Left ventricle myocardium inferior (tissue), 1 donor: ENCODE data around the gene RBM44. TPM values are rescaled to one million over a fixed set of nuclear protein-coding genes. Genes with fewer than 3 reads are reported as not detected.
"Not testable (repeated sequence)": the region's sequence is repeated elsewhere in the genome, so short reads cannot be mapped to it uniquely, and the experiment has no call there.

Experiments
- DNase-seq: peaks from one replicate; pipeline ENCODE4 v3.0.0-alpha.2; 2020
- H3K27ac ChIP-seq: fragments of 200-600 bp; replicated peaks from 2 replicates; pipeline ENCODE4 v1.8.0; 2021
- H3K27me3 ChIP-seq: fragments of 200-600 bp; 2 replicates; pipeline ENCODE4 v1.8.0; 2021; ENCODE audit warnings: low read depth
- H3K36me3 ChIP-seq: fragments of 200-600 bp; 2 replicates; pipeline ENCODE4 v1.8.0; 2021
- H3K4me1 ChIP-seq: fragments of 200-600 bp; 2 replicates; pipeline ENCODE4 v1.8.0; 2021
- H3K4me3 ChIP-seq: fragments of 200-600 bp; 2 replicates; pipeline ENCODE4 v1.8.0; 2021; ENCODE audit warnings: mild to moderate bottlenecking, moderate library complexity
- H3K9me3 ChIP-seq: fragments of 200-600 bp; replicated peaks from 2 replicates; pipeline ENCODE4 v1.8.0; 2021
- CTCF ChIP-seq: fragments of 200-600 bp; IDR thresholded peaks from 2 replicates; pipeline ENCODE4 v1.8.0; 2021; ENCODE audit warnings: antibody characterized with exemption, mild to moderate bottlenecking, borderline replicate concordance
- intact Hi-C: fragments of 100-400 bp; cut with micrococcal nuclease; formaldehyde crosslinking; loops from one replicate; pipeline ENCODE4 v1.11.0; 2022
- long read RNA-seq: library from polyadenylated mRNA; unstranded; transcript quantifications from one replicate; pipeline ENCODE4 v2.0.0, GENCODE V29; 2021
- total RNA-seq: library from RNA; stranded (reverse); fragmentation: NEBNext Ultra II Directional; extraction: Animal tissue kit (Norgen Biotek cat#: 25700); gene quantifications from one replicate; pipeline ENCODE4 v1.2.1, GENCODE V29; 2021
- donor health status: DM: no; HTN: yes; CAD: no; lungs with severe emphysema.

RBM44 gene, protein sequence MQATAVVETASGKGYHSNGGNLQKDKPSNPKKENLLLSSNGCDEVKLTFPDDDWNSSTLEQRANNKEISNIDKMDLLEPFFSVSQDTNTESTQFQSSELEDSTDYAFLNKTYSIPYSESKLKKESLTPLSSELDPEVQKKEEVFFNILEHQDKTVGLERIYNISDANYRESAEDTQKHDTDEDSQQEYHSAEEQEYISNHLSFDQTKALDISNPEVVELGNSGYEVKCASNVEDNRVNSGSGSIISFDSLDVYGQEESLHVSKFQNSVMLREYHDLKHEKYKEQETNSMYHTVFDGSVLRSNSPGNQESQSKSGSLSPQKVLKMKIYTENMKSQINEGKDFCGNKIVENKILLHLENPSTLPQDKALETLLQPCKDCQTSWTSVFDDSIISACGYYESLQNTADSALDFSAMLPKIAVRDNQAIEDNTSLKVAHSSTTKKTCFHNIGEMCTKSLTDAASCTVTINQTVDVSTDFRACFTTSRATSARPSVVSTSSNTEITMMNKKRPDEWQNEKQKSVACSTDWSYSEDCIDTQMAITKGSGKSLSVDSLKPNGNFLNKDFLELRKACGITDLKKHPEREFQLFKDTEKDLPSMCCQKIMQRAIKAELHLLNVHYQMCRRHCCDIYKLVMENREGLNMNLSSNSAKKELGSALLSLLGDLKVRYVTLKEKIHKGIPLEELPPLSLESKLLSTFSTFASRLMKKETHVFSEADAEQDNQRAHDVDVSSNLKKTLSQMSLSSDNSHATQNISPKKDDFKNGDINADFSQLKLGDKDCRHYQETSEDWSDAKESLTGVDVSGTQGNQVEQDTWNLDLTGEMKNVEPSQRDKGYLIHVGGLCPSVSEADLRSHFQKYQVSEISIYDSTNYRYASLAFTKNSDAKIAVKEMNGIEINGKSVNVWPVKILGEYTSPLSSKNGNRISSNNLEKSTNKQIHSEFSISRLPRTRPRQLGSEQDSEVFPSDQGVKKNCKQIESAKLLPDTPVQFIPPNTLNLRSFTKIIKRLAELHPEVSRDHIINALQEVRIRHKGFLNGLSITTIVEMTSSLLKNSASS
- 0.27 TPM for total RNA-seq
- long read RNA-seq = 0 reads

GRCh38 chr2:237798236-237799059 lies at the start of gene RBM44:
RBM44 (plus strand) TSS chr2:237798779; CDS start chr2:237813610, 14,831 bp downstream.
- no peak for TF ChIP-seq CTCF
- no peaks in the 10 kb centered on the region for H3K4me1 ChIP-seq
- no peak for DNase-seq
- peaks cover 18% of the 10 kb centered on the region for H3K9me3 ChIP-seq
- H3K27me3 ChIP-seq = no peaks in the 10 kb centered on the region
- H3K36me3 ChIP-seq = no peaks in the 10 kb centered on the region
- H3K27ac ChIP-seq = no peak within 1 kb of the TSS
- H3K4me3 ChIP-seq = no peak within 1 kb of the TSS
- intact Hi-C loops = no loop called here

- H3K4me1 ChIP-seq = peaks cover 15% of the 10 kb centered on the region
- peaks cover 72% of the 10 kb centered on the region for H3K36me3 ChIP-seq
- no peak overlapping the region for H3K4me3 ChIP-seq
- intact Hi-C loops = loop anchor here (5.0 kb wide), 1 partner anchor 167 kb away; no protein-coding TSS in a partner anchor
- H3K9me3 ChIP-seq = no peaks in the 10 kb centered on the region
- no peak for DNase-seq
- no peaks in the 10 kb centered on the region for H3K27me3 ChIP-seq
- no peak overlapping the region for H3K27ac ChIP-seq
- TF ChIP-seq CTCF = no peak
Observed at GRCh38 chr2:237749002-237749401, 49.6 kb upstream of the RBM44 start.

DNA sequence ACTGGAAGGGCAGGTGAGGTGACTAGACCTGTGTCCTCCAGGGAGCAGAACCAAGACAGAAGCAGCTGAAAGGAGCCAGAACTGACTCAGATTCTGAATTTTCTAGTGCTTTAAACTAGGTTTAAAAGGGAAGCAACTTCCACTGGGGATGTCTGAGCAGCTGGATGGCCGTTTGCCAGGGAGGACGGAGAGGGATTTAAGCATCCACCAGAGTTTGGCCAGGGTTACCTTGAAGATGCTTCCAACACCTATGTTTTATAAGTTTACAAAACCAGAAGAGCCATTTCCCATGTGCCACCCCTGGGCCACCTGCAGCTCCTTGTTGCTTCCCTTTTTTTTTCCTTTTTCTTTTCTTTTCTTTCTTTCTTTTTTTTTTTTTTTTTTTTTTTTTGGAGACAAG lies 48.6 kb upstream of the RBM44 start:
- no peak for DNase-seq
- Histone ChIP-seq H3K27ac (no peak overlapping the region), H3K27me3 (no peaks in the 10 kb centered on the region), H3K9me3 (no peaks in the 10 kb centered on the region), H3K4me1 (peaks cover 6% of the 10 kb centered on the region), H3K4me3 (no peak overlapping the region), H3K36me3 (peaks cover 82% of the 10 kb centered on the region)
- no peak for TF ChIP-seq CTCF
- intact Hi-C loops = loop anchor here (5.0 kb wide), 1 partner anchor 168 kb away; no protein-coding TSS in a partner anchor

DNA sequence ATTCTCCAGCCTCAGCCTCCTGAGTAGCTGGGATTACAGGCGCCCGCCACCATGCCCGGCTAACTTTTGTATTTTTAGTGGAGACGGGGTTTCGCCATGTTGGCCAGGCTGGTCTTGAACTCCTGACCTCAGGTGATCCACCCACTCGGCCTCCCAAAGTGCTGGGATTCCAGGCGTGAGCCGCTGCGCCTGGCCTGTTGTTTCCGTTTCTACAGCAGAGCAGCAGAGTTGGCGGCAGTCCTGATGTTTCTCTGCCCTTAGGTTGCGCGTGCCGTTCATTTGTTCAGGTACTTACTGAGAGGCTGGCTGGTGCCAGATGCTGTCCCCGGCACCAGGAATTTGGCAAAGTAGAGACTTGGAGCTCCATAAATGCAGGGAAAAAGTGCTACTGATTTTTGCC lies 48.1 kb upstream of the RBM44 start:
- H3K27me3 ChIP-seq, H3K4me1 ChIP-seq, intact Hi-C loops, H3K4me3 ChIP-seq, DNase-seq, H3K27ac ChIP-seq, H3K9me3 ChIP-seq: not testable (repeated sequence)
- peaks cover 87% of the 10 kb centered on the region for H3K36me3 ChIP-seq

DNA sequence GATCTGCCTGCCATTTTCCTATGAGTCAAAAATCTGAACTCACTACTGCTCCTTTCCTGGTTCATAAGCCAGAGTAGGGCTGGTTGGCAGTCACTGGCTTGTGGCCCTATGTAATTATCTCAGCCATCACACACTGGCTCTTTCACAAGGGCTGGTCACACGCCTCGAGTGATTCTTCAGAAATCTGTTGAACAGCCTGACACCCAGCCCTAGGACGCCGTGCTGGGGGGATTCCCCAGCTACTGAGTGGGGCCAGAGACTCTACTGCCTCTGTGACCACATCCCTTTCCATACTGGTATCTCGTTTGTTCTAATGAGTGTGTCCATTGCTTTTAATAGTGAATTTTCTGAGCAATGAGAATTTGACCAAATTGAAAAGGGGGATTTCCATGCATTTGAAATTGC lies 45.8 kb upstream of the RBM44 start:
- H3K36me3 ChIP-seq = peaks cover 100% of the 10 kb centered on the region
- peaks cover 3% of the 10 kb centered on the region for H3K4me1 ChIP-seq
- H3K9me3 ChIP-seq = no peaks in the 10 kb centered on the region
- H3K27me3 ChIP-seq = no peaks in the 10 kb centered on the region
- no peak for DNase-seq
- H3K27ac ChIP-seq = no peak overlapping the region
- no peak overlapping the region for H3K4me3 ChIP-seq
- TF ChIP-seq CTCF = no peak
- intact Hi-C loops = no loop called here
